Body of pancreas (tissue), 4 donors: Measurements from ENCODE around the gene INAVA.

Experiments used
- CTCF ChIP-seq, 7 experiments: fragments of 450-650 bp in 4 of 7; fragments of 200-600 bp in 3 of 7; sonication (generic) in 3 of 7; IDR thresholded peaks; one replicate each; pipeline ENCODE4 v1.5.1; 2016 to 2019; ENCODE audit warnings: antibody characterized with exemption in 7 of 7
- POLR2A ChIP-seq, 3 donors: fragments of 450-650 bp; IDR thresholded peaks; one replicate each; pipeline ENCODE4 v1.6.1; 2016; ENCODE audit warnings: antibody characterized with exemption in 3 of 3, mild to moderate bottlenecking in 2 of 3

GRCh38 chr1:200949626-200950025 is 54.9 kb downstream of the INAVA start:
- TF ChIP-seq CTCF (IDR thresholded peaks at IDR 0.05) (no peak), POLR2A (IDR thresholded peaks at IDR 0.05) (no peak)
